Measurements from ENCODE around the gene GADD45A. TPM values are rescaled to one million over a fixed set of nuclear protein-coding genes. Genes with fewer than 3 reads are reported as not detected.

Gene GADD45A
- total and polyA plus RNA-seq, 8 donors, result 25.3 to 37.1 (median 30.0) TPM

GRCh38 chr1:67647814-67648358 is 37.1 kb upstream of the GADD45A start:
- Histone ChIP-seq H3K27me3 (no peaks in the 10 kb centered on the region), H3K27ac (no peak overlapping the region), H3K4me1 (peaks cover 0 to 8% of the 10 kb centered on the region in 2 donors), H3K4me3 (no peak overlapping the region), H3K36me3 (no peaks in the 10 kb centered on the region), H3K9me3 (no peaks in the 10 kb centered on the region)
- ATAC-seq (no peak), DNase-seq (no peak)
- intact Hi-C loops (cut with DNase I), result no loop called here
- TF ChIP-seq CTCF (IDR thresholded peaks at IDR 0.05), result no peak

- intact Hi-C loops (cut with DNase I), result no loop called here
- Histone ChIP-seq H3K4me3 (no peak overlapping the region), H3K27ac (no peak overlapping the region), H3K27me3 (no peaks in the 10 kb centered on the region), H3K4me1 (peaks cover 0 to 8% of the 10 kb centered on the region in 2 donors), H3K36me3 (no peaks in the 10 kb centered on the region), H3K9me3 (no peaks in the 10 kb centered on the region)
- no peak for TF ChIP-seq CTCF (IDR thresholded peaks at IDR 0.05)
- ATAC-seq (no peak), DNase-seq (no peak)
These were observed 36.2 kb upstream of the GADD45A start for GRCh38 chr1:67648582-67649326.

- TF ChIP-seq CTCF (IDR thresholded peaks at IDR 0.05), result no peak
- H3K36me3 ChIP-seq, result no peaks in the 10 kb centered on the region
These were observed 34.9 kb upstream of the GADD45A start for GRCh38 chr1:67650061-67650460.

GRCh38 chr1:67651031-67651430 is 34.0 kb upstream of the GADD45A start:
- Histone ChIP-seq H3K27me3 (no peaks in the 10 kb centered on the region), H3K4me3 (no peak overlapping the region)

More at GRCh38 chr1:67650061-67650460, 34.9 kb upstream of the GADD45A start:
- Histone ChIP-seq H3K4me1 (peaks cover 0 to 8% of the 10 kb centered on the region in 2 donors), H3K9me3 (no peaks in the 10 kb centered on the region), H3K27me3 (no peaks in the 10 kb centered on the region), H3K4me3 (no peak overlapping the region), H3K27ac (no peak overlapping the region)
- ATAC-seq, result no peak
- intact Hi-C loops (cut with DNase I), result no loop called here
- DNase-seq, result no peak

More at GRCh38 chr1:67651031-67651430, 34.0 kb upstream of the GADD45A start:
- no peak overlapping the region for H3K27ac ChIP-seq
- no peak for ATAC-seq
- DNase-seq, result no peak
- H3K4me1 ChIP-seq, result peaks cover 0 to 8% of the 10 kb centered on the region in 2 donors
- intact Hi-C loops (cut with DNase I), result no loop called here
- no peak for TF ChIP-seq CTCF (IDR thresholded peaks at IDR 0.05)
- no peaks in the 10 kb centered on the region for H3K9me3 ChIP-seq
- no peaks in the 10 kb centered on the region for H3K36me3 ChIP-seq
